Measurements from ENCODE around the gene RABEPK. TPM values are rescaled to one million over a fixed set of nuclear protein-coding genes. Genes with fewer than 3 reads are reported as not detected.
A peak's percentile ranks its signal among the peaks of the same experiment; 100 is the strongest.

The RABEPK gene
- polyA plus RNA-seq, 1 experiment, result 45.5 TPM

GRCh38 chr9:125254231-125254630 lies 53.9 kb downstream of the RABEPK start:
- H3K27me3 ChIP-seq (ENCODE audit: control insufficient read depth, insufficient read depth, low read length), result no peaks in the 10 kb centered on the region
- ChIA-PET CTCF (interaction anchor here (0.6 kb wide), 1 partner anchor 121 kb away, joined by 4 read pairs; no protein-coding TSS in a partner anchor), POLR2A (interaction anchor here (0.8 kb wide), 1 partner anchor 13 kb away, joined by 3 read pairs; the partner anchor contains the start of gene HSPA5)
- H3K4me3 ChIP-seq (ENCODE audit: low read depth, low read length), result no peak overlapping the region
- TF ChIP-seq CTCF (IDR thresholded peaks at IDR 0.05; ENCODE audit: low read depth, low read length), result no peak
- H3K9me3 ChIP-seq (ENCODE audit: control insufficient read depth, insufficient read depth, low read length), result no peaks in the 10 kb centered on the region
- no peak for DNase-seq (ENCODE audit: low read depth, low spot score)
- no peak overlapping the region for H3K27ac ChIP-seq (ENCODE audit: low read depth, low read length)

GRCh38 chr9:125255781-125256391 lies 55.5 kb downstream of the RABEPK start:
- no peak for DNase-seq (ENCODE audit: low read depth, low spot score)
- H3K9me3 ChIP-seq (ENCODE audit: control insufficient read depth, insufficient read depth, low read length), result no peaks in the 10 kb centered on the region
- ChIA-PET POLR2A (interaction anchor here (1.9 kb wide), 1 partner anchor 15 kb away, joined by 11 read pairs; the partner anchor contains the start of gene HSPA5), CTCF (interaction anchor here (0.6 to 2.4 kb wide), 13 partner anchors 11 to 971 kb away, joined by 3 to 21 read pairs (median 4); no protein-coding TSS in a partner anchor)
- no peaks in the 10 kb centered on the region for H3K27me3 ChIP-seq (ENCODE audit: control insufficient read depth, insufficient read depth, low read length)
- H3K27ac ChIP-seq (ENCODE audit: low read depth, low read length), result no peak overlapping the region
- peak; percentile 42 for TF ChIP-seq CTCF (IDR thresholded peaks at IDR 0.05; ENCODE audit: low read depth, low read length)
- no peak overlapping the region for H3K4me3 ChIP-seq (ENCODE audit: low read depth, low read length)

- Histone ChIP-seq H3K27ac (ENCODE audit: low read depth, low read length) (no peak overlapping the region), H3K9me3 (ENCODE audit: control insufficient read depth, insufficient read depth, low read length) (0 out of 2 replicates have a peak, but pooled peaks cover 3% of the 10 kb centered on the region), H3K4me3 (ENCODE audit: low read depth, low read length) (no peak overlapping the region), H3K27me3 (ENCODE audit: control insufficient read depth, insufficient read depth, low read length) (no peaks in the 10 kb centered on the region)
- DNase-seq (ENCODE audit: low read depth, low spot score), result no peak
- POLR2A ChIA-PET, result no interaction called here
- no peak for TF ChIP-seq CTCF (IDR thresholded peaks at IDR 0.05; ENCODE audit: low read depth, low read length)
- CTCF ChIA-PET, result no interaction called here
Observed at GRCh38 chr9:125258160-125258785, 57.9 kb downstream of the RABEPK start.

DNA sequence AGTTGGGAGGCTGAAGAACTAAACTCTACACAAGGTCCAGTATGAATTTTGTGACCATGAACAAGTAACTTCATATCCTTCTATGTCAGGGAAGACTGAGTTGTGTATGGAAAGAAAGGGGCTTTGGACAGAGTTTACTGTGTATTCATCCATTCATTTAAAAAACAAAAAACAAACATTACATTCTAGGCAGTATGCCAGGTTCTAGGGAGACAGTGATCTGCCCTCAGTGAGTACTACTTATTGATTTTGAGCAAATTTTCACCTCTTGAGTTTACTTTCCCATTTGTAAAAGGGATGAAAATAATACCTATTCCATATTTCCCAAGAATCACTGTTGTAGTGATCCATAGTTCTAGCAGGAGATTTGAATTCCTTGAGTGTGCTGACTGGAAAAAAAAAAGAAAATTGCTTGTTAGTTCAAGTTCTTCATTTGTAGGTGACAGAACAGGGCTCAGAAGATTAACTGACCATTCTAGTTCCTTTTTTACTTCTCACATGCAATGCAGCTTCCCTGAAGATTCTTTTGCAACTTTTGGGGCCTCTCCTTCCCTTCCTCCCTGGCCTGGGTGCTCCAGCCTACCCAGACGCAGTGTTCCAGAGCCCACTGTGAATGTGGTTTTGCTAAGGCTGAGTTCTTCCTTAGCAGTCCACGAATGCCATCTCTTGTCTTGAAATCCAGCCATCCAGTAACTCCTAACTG lies 58.6 kb downstream of the RABEPK start:
- Histone ChIP-seq H3K27ac (ENCODE audit: low read depth, low read length) (no peak overlapping the region), H3K9me3 (ENCODE audit: control insufficient read depth, insufficient read depth, low read length) (0 out of 2 replicates have a peak, but pooled peaks cover 3% of the 10 kb centered on the region), H3K4me3 (ENCODE audit: low read depth, low read length) (no peak overlapping the region), H3K27me3 (ENCODE audit: control insufficient read depth, insufficient read depth, low read length) (no peaks in the 10 kb centered on the region)
- TF ChIP-seq CTCF (IDR thresholded peaks at IDR 0.05; ENCODE audit: low read depth, low read length), result no peak
- CTCF ChIA-PET, result no interaction called here
- no peak for DNase-seq (ENCODE audit: low read depth, low spot score)
- POLR2A ChIA-PET, result no interaction called here

Measured in AG04450 (cell line).